ENCODE data around the gene ISL2. TPM values are rescaled to one million over a fixed set of nuclear protein-coding genes. Genes with fewer than 3 reads are reported as not detected.

The ISL2 gene
- total and polyA plus RNA-seq, 2 of the 4 experiments (the other 2 are of a cell fraction), result 1.3 to 3.6 TPM

- peaks cover 23% of the 10 kb centered on the region for H3K36me3 ChIP-seq (ENCODE audit: control insufficient read depth, insufficient read depth, low read length)
- no peaks in the 10 kb centered on the region; the same call in 1 of the 2 replicates for H3K9me1 ChIP-seq (ENCODE audit: insufficient read depth, low read length)
- no peak overlapping the region for H2AK9ac ChIP-seq (replicated peaks; ENCODE audit: low read depth, low read length, poor library complexity)
- dilution Hi-C loops (cut with HindIII; ENCODE audit: low sequenced_read_pairs, unreplicated experiment) (no loop called here), intact Hi-C loops (cut with micrococcal nuclease) (loop anchor here (10.0 kb wide), 1 partner anchor 234 kb away; no protein-coding TSS in a partner anchor), in situ Hi-C loops (cut with MboI; ENCODE audit: low sequenced_read_pairs) (no loop called here)
- CTCF ChIA-PET, result interaction anchor here (0.6 kb wide), 1 partner anchor 110 kb away, joined by 3 read pairs; no protein-coding TSS in a partner anchor
- no peak overlapping the region for H3K4me2 ChIP-seq (ENCODE audit: low read depth, low read length)
- no peak overlapping the region for H3K18ac ChIP-seq (ENCODE audit: low read depth, low read length)
- no peak overlapping the region for H2BK120ac ChIP-seq (ENCODE audit: low read depth, low read length)
- no peak overlapping the region for H2BK5ac ChIP-seq (ENCODE audit: low read depth, low read length, poor library complexity, severe bottlenecking)
- no peak overlapping the region for H4K5ac ChIP-seq (ENCODE audit: low read depth, low read length)
- ATAC-seq (ENCODE audit: low read depth), result no peak
- no peak overlapping the region for H3K14ac ChIP-seq (replicated peaks; ENCODE audit: low read depth, low read length)
- DNase-seq, result no peak
- H3K79me1 ChIP-seq (ENCODE audit: low read depth in 1 of 2, low read length in 2 of 2), result peaks cover 3 to 17% of the 10 kb centered on the region in 2 experiments; a peak in 3 of 4 replicates
- no peak overlapping the region for H3K9ac ChIP-seq (ENCODE audit: low read depth, low read length)
- no peak overlapping the region for H2BK20ac ChIP-seq (ENCODE audit: low read depth, low read length)
- H2AK5ac ChIP-seq (ENCODE audit: low read depth, low read length), result no peak overlapping the region
- peaks cover 12% of the 10 kb centered on the region; the same call in 1 of the 2 replicates for H3K9me3 ChIP-seq (ENCODE audit: control insufficient read depth, insufficient read depth, low read length)
- no peak overlapping the region for H3K23ac ChIP-seq (ENCODE audit: low read depth, low read length)
- 56% methylated on average over 14 of the region's 35 CpGs; no CpG with 5 or more reads in 1 of the 2 experiments for WGBS, 2 experiments (ENCODE audit: extremely low coverage in 2 of 2, insufficient read length in 1 of 2)
- TF ChIP-seq FOS (IDR thresholded peaks at IDR 0.05; ENCODE audit: low read depth, low read length) (no peak), CTCF (conservative IDR thresholded peaks at IDR 0.05; ENCODE audit: low read depth, low read length) (no peak), NFE2L2 (IDR thresholded peaks at IDR 0.05; ENCODE audit: low read depth, low read length) (no peak), MXI1 (IDR thresholded peaks at IDR 0.05; ENCODE audit: borderline replicate concordance, low read depth, low read length) (no peak), USF2 (IDR thresholded peaks at IDR 0.05; ENCODE audit: low read depth, low read length) (no peak), RAD21 (IDR thresholded peaks at IDR 0.05; ENCODE audit: low read length) (no peak), RFX5 (IDR thresholded peaks at IDR 0.05; ENCODE audit: low read depth, low read length) (no peak), POLR2A (IDR thresholded peaks at IDR 0.05; ENCODE audit: low read depth, low read length) (no peak)
- no peak overlapping the region for H3K56ac ChIP-seq (ENCODE audit: extremely low read depth, insufficient read depth, low read length)
- peaks cover 17% of the 10 kb centered on the region for H4K20me1 ChIP-seq (ENCODE audit: insufficient read depth, low read length)
- no TSS peak for BruUV-seq (replicated peaks)
- no peak overlapping the region for H3K27ac ChIP-seq (ENCODE audit: insufficient read depth, low read length)
- POLR2A ChIA-PET (ENCODE audit: unreplicated experiment), result no interaction called here
- no peak overlapping the region for H2AFZ ChIP-seq (replicated peaks; ENCODE audit: low read length, poor library complexity)
- H3K4me1 ChIP-seq (ENCODE audit: control insufficient read depth, insufficient read depth, low read length), result peaks cover 7% of the 10 kb centered on the region
- no peak overlapping the region for H3K4ac ChIP-seq (ENCODE audit: low read depth, low read length)
- H3K4me3 ChIP-seq (ENCODE audit: insufficient read depth, low read depth, low read length), result no peak overlapping the region
- H2BK15ac ChIP-seq (ENCODE audit: low read depth, low read length), result no peak overlapping the region
- H4K8ac ChIP-seq (ENCODE audit: low read depth in 2 of 2, low read length in 2 of 2), result no peak overlapping the region
- H3K27me3 ChIP-seq (ENCODE audit: control insufficient read depth, insufficient read depth, low read length), result peaks cover 32% of the 10 kb centered on the region
- no peak overlapping the region for H4K91ac ChIP-seq (ENCODE audit: insufficient read depth, low read depth, low read length)
Observed at GRCh38 chr15:76340803-76341365, 4.3 kb downstream of the ISL2 start.
